NCI-H82 treated with DMSO at 0.1 percent for 48 hours (cell line): ENCODE results near the gene DYNC1LI2.
A peak's percentile ranks its signal among the peaks of the same experiment; 100 is the strongest.
"Not testable (repeated sequence)": the region's sequence is repeated elsewhere in the genome, so short reads cannot be mapped to it uniquely, and the experiment has no call there.

ENCODE experiments used
- DNase-seq: peaks from one replicate; lab custom pipeline; 2025; ENCODE audit not compliant: unreplicated experiment; lab: John Stamatoyannopoulos, UW

Gene DYNC1LI2

GRCh38 chr16:66751303-66751991, at the start of gene DYNC1LI2:
TSS of gene DYNC1LI2 (minus strand) at chr16:66751609. CDS start at chr16:66751591, 18 bp downstream.
- peak; percentile 17 for DNase-seq

- DNase-seq, result no peak
Measured at GRCh38 chr16:66800856-66801255, 49.4 kb upstream of the DYNC1LI2 start.

GRCh38 chr16:66798161-66798560, 46.8 kb upstream of the DYNC1LI2 start:
- DNase-seq, result no peak

DNA sequence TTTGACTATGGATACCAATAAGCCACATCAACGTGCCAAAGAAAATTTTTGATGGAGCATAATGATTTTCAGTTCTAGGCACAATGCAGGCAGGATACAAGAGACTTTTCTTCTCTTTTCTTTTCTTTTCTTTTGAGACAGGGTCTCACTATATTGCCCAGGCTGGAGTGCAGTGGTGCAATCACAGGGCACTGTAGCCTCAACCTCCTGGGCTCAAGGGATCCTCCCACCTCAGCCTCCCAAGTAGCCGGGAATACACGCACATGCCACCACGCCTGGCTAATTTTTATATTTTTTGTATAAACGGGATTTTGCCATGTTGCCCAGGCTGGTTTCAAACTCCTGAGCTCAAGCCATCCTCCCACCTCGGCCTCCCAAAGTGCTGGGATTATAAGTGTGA, 42.6 kb upstream of the DYNC1LI2 start:
- not testable (repeated sequence) for DNase-seq

DNA sequence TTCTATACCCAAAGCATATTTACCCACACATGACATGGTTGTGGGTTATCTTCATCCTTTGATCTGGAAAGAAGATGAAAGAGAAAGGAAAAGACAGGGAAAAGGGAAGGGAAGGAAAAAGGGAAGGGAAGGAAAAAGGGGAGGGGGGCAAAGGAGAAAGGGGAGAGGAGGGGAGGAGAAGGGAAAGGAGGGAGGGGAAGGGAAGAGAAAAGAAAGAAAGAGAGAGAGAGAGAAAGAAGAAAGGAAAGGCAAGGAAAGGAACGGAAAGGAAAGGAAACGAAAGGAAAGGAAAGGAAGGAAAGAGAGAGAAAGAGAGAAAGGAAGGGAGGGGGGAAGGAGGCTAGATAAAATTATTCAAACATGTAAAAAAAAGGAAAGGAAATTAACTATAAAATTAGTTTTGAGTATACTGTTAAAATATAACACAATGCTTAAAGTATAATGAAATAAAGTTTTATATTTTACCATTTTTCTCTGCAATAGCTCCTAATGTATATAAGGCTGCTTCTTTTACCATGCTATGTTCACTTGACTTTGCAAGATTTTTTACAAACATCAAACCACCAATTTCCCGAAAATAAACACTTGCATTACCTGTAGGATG, 38.8 kb upstream of the DYNC1LI2 start:
- no peak for DNase-seq

- no peak for DNase-seq
Measured at GRCh38 chr16:66787427-66787826, 36.0 kb upstream of the DYNC1LI2 start.

- no peak for DNase-seq
Measured at GRCh38 chr16:66786551-66786950, 35.1 kb upstream of the DYNC1LI2 start.

DNA sequence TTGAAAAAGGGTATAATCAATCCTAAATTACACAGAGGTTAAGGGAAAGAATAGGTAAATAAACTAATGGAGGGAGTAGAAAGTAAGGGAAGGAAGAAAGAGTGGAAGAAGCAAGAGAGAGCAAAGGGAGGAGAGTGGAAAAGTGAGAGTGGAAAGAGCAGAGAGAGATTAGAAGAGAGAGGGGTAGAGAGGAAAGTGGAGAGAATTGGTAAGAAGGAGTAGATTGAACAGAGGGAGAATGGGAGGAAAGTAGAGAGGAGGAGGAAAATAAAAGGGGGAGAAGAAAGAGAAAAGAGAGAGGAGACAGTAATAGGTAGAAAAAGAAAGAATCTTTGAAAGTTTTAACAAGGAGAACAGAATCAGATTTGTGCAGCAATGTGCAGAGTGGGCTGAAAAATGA, 25.0 kb upstream of the DYNC1LI2 start:
- no peak for DNase-seq

GRCh38 chr16:66774981-66775380, 23.6 kb upstream of the DYNC1LI2 start:
- no peak for DNase-seq

- DNase-seq, result no peak
Measured at GRCh38 chr16:66758086-66758485, 6.7 kb upstream of the DYNC1LI2 start.

GRCh38 chr16:66754819-66755218, 3.4 kb upstream of the DYNC1LI2 start:
- DNase-seq, result no peak

- no peak for DNase-seq
Measured at GRCh38 chr16:66754211-66754610, 2.8 kb upstream of the DYNC1LI2 start.

GRCh38 chr16:66752958-66753357, 1.5 kb upstream of the DYNC1LI2 start:
- no peak for DNase-seq

DNA sequence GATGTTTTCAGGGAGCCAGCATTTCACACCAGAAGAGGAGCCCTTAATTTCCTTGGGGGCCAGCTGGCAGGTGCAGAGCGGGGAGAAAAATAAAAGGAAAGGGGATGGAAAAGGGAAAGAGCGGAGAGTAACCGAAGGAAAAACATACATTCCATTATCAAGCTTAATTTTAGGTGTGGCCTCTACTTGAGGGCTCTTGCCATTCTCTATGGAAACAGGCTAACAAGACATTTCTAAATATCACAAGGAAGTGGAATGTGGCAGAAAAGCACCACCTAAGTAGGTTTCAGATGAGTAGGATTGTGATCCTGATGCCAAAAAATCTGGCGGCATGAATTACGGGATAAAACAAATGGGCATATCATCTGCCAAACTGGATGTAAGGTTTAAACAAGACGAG, 970 bp upstream of the DYNC1LI2 start:
- DNase-seq, result no peak

GRCh38 chr16:66751992-66752322, 548 bp upstream of the DYNC1LI2 start:
- no peak for DNase-seq

DNA sequence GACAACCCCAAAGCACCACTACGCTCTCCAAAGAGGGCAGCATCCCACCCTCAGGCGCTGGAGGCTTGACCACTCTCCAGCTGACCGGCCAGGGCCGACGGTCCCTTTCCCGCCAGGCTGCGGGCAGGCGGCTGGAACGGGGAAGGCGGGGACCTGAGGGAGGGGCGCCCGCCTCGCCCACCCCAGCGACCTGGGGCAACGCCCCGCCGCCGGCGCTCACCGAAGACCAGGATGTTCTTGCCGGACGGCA, 431 bp downstream of the DYNC1LI2 start:
- DNase-seq, result no peak

GRCh38 chr16:66750279-66751052, 943 bp downstream of the DYNC1LI2 start:
- DNase-seq, result no peak

DNA sequence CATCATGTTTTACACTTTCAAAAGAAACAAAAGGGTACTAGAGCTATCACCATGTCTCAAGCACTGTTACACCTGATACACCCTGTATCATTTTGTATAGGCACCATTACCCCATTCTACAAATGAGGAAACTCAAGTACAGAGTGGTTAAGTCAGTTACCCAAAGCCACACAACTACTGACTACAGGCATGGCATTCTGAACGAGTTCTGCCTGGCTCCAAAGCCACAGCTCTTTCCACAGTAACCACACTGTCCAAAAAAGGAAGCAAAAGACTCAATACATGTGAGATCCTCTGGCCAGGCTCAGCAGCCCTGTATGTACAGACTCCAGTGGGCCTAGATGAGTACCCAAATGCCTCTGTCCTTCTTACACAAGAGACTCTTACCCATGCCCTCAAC, 4.7 kb downstream of the DYNC1LI2 start:
- no peak for DNase-seq

DNA sequence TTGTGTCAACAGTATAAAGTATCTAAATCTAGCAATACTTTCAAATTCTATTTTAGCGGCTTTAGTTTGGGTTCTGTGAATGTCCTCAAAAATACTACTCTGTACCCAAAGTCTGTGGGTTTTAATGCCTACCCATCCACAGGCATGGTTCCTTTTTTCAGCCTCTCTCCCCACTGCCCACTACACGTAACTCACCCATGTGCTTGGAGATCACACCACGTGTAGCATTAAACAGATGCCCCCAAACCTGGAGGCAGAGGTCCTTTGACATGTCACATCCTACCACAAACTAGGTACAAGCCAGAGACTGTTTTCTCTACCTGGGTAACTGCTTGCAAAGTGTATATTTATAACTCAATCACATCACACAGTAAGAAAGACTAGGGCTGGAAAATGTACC, 5.4 kb downstream of the DYNC1LI2 start:
- DNase-seq, result no peak

DNA sequence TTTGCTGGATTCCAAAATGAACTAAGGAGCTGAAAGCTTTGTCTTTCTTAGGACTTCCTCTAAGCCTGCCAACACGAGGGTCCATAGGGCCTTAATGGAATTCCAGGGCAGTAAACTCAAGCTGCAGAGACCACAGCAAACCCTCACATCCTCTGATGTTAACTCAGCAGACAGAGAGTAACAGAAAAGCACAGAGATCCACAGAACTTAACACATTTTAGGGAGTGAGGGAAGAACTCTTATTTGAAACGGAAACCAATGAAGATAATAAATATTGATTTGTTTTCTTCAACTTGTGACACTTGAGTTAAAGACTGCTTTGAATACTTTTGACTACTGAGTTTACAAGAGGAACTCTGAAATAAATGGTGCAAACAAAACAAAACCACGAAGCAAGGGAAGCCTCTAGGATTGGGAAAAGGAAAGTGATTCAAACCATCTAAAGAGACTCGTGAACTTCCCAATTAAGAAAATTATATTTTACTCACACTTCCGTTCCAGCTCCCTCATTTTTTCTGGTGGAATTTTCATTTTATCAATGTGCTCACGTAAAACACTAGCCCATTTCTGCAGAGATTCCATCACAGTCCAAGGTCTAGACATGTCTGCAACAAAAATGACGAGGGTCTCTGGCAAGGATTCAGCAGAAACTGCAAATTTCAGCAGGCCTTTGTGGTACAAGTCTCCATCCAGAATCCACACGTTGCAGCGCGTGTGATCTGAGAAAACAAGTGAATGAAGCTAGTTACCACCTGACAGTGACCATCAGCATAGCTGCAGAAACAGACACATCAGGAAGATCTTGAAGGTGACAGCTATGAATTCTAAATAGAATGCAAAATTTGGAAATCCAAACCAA, 9.2 kb downstream of the DYNC1LI2 start:
- no peak for DNase-seq

GRCh38 chr16:66741169-66741900, 10.1 kb downstream of the DYNC1LI2 start:
- DNase-seq, result no peak
